Measurements from ENCODE around the gene EPHB1. TPM values are rescaled to one million over a fixed set of nuclear protein-coding genes. Genes with fewer than 3 reads are reported as not detected.

Gene EPHB1
- total and polyA plus RNA-seq, 4 donors = 0.23 to 1.7 (median 0.52) TPM

DNA sequence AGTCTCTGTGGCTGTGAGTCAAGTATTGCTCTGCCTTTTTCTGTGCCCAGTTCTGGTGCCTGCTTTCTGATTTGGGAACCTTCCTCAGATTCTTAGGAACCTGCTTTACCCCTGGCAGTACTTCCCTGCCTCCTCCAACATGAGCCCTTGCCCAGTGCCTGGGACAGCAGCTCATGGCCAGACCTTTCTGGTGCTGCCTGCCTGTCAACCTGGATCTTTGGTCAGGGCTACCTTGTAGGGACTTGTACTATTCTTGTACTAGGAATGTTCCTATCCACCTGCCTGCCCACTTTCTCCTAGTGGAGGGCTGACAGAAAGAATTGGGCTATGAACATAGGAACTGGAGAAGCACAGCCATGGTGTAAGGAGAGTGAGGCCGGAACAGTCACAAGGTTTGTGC, 28.8 kb upstream of the EPHB1 start:
- no peaks in the 10 kb centered on the region for H3K27me3 ChIP-seq (ENCODE audit: control insufficient read depth in 4 of 4, insufficient read depth in 4 of 4, low read length in 3 of 4)
- 90% methylated on average over 1 of the region's 1 CpG for WGBS
- no peak for DNase-seq (ENCODE audit: low spot score)
- no peak overlapping the region for H3K4me3 ChIP-seq (ENCODE audit: low read depth in 1 of 3, low read length in 3 of 3)
- no peaks in the 10 kb centered on the region for H3K36me3 ChIP-seq (ENCODE audit: control insufficient read depth in 4 of 4, insufficient read depth in 3 of 4, low read depth in 1 of 4, low read length in 3 of 4)
- TF ChIP-seq, protein P1, sequence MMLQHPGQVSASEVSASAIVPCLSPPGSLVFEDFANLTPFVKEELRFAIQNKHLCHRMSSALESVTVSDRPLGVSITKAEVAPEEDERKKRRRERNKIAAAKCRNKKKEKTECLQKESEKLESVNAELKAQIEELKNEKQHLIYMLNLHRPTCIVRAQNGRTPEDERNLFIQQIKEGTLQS (IDR thresholded peaks at IDR 0.05) = no peak
- H3K27ac ChIP-seq (ENCODE audit: low read depth in 1 of 2, low read length in 2 of 2) = no peak overlapping the region
- H3K9ac ChIP-seq (ENCODE audit: low read depth in 1 of 2, low read length in 2 of 2) = no peak overlapping the region
- no peaks in the 10 kb centered on the region for H3K9me3 ChIP-seq (ENCODE audit: control insufficient read depth in 4 of 4, low read length in 3 of 4)
- H3K4me1 ChIP-seq (ENCODE audit: control insufficient read depth in 4 of 4, insufficient read depth in 4 of 4, low read length in 3 of 4) = no peaks in the 10 kb centered on the region

DNA sequence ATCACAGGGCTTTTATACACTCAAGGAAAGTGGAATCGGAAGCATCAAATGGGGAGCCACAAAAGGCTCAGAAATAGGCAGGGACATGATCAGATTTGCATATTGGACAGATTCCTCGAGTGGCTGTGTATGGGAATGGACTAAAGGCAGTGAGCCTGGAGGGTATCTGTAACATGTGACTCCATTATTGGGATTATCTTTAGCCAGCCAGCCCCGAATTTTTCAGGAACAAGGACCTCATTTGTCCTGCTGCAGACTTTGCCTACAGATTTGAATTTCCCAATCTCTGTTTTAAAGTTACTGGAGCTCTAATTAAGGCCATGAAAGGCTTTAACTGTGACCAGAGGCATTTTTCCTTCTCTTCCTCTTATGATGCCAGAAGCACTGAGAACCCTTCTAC, 26.9 kb upstream of the EPHB1 start:
- H3K27ac ChIP-seq (ENCODE audit: low read depth in 1 of 2, low read length in 2 of 2) = no peak overlapping the region
- no peaks in the 10 kb centered on the region for H3K9me3 ChIP-seq (ENCODE audit: control insufficient read depth in 4 of 4, low read length in 3 of 4)
- H3K9ac ChIP-seq (ENCODE audit: low read depth in 1 of 2, low read length in 2 of 2) = no peak overlapping the region
- no peaks in the 10 kb centered on the region for H3K27me3 ChIP-seq (ENCODE audit: control insufficient read depth in 4 of 4, insufficient read depth in 4 of 4, low read length in 3 of 4)
- H3K36me3 ChIP-seq (ENCODE audit: control insufficient read depth in 4 of 4, insufficient read depth in 3 of 4, low read depth in 1 of 4, low read length in 3 of 4) = no peaks in the 10 kb centered on the region
- no peak for DNase-seq (ENCODE audit: low spot score)
- 75% methylated on average over 3 of the region's 3 CpGs for WGBS
- TF ChIP-seq FOXA1 (IDR thresholded peaks at IDR 0.05) (no peak), FOXA2 (IDR thresholded peaks at IDR 0.05) (no peak), HNF4A (conservative IDR thresholded peaks at IDR 0.05) (no peak), RXRA (IDR thresholded peaks at IDR 0.05) (no peak), EGR1 (IDR thresholded peaks at IDR 0.05; ENCODE audit: low read depth in 2 of 2) (no peak), SP1 (IDR thresholded peaks at IDR 0.05) (no peak), GABPA (IDR thresholded peaks at IDR 0.05 in 1 of 2, conservative IDR thresholded peaks at IDR 0.05 in 1 of 2) (no peak), NR2F2 (IDR thresholded peaks at IDR 0.05) (no peak), JUND (IDR thresholded peaks at IDR 0.05) (no peak), RAD21 (IDR thresholded peaks at IDR 0.05) (no peak), HNF4G (IDR thresholded peaks at IDR 0.05) (no peak), YY1 (IDR thresholded peaks at IDR 0.05) (no peak), TAF1 (conservative IDR thresholded peaks at IDR 0.05) (no peak)
- TF ChIP-seq, protein P2, sequence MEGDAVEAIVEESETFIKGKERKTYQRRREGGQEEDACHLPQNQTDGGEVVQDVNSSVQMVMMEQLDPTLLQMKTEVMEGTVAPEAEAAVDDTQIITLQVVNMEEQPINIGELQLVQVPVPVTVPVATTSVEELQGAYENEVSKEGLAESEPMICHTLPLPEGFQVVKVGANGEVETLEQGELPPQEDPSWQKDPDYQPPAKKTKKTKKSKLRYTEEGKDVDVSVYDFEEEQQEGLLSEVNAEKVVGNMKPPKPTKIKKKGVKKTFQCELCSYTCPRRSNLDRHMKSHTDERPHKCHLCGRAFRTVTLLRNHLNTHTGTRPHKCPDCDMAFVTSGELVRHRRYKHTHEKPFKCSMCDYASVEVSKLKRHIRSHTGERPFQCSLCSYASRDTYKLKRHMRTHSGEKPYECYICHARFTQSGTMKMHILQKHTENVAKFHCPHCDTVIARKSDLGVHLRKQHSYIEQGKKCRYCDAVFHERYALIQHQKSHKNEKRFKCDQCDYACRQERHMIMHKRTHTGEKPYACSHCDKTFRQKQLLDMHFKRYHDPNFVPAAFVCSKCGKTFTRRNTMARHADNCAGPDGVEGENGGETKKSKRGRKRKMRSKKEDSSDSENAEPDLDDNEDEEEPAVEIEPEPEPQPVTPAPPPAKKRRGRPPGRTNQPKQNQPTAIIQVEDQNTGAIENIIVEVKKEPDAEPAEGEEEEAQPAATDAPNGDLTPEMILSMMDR (IDR thresholded peaks at IDR 0.05; ENCODE audit: low read depth, low read length, missing input control) = no peak
- TF ChIP-seq, protein P1 (IDR thresholded peaks at IDR 0.05) = no peak
- TF ChIP-seq, protein P3, sequence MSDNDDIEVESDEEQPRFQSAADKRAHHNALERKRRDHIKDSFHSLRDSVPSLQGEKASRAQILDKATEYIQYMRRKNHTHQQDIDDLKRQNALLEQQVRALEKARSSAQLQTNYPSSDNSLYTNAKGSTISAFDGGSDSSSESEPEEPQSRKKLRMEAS (IDR thresholded peaks at IDR 0.05) = no peak
- TF ChIP-seq, protein P4, sequence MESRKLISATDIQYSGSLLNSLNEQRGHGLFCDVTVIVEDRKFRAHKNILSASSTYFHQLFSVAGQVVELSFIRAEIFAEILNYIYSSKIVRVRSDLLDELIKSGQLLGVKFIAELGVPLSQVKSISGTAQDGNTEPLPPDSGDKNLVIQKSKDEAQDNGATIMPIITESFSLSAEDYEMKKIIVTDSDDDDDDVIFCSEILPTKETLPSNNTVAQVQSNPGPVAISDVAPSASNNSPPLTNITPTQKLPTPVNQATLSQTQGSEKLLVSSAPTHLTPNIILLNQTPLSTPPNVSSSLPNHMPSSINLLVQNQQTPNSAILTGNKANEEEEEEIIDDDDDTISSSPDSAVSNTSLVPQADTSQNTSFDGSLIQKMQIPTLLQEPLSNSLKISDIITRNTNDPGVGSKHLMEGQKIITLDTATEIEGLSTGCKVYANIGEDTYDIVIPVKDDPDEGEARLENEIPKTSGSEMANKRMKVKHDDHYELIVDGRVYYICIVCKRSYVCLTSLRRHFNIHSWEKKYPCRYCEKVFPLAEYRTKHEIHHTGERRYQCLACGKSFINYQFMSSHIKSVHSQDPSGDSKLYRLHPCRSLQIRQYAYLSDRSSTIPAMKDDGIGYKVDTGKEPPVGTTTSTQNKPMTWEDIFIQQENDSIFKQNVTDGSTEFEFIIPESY (IDR thresholded peaks at IDR 0.05) = no peak
- TF ChIP-seq, protein P5, sequence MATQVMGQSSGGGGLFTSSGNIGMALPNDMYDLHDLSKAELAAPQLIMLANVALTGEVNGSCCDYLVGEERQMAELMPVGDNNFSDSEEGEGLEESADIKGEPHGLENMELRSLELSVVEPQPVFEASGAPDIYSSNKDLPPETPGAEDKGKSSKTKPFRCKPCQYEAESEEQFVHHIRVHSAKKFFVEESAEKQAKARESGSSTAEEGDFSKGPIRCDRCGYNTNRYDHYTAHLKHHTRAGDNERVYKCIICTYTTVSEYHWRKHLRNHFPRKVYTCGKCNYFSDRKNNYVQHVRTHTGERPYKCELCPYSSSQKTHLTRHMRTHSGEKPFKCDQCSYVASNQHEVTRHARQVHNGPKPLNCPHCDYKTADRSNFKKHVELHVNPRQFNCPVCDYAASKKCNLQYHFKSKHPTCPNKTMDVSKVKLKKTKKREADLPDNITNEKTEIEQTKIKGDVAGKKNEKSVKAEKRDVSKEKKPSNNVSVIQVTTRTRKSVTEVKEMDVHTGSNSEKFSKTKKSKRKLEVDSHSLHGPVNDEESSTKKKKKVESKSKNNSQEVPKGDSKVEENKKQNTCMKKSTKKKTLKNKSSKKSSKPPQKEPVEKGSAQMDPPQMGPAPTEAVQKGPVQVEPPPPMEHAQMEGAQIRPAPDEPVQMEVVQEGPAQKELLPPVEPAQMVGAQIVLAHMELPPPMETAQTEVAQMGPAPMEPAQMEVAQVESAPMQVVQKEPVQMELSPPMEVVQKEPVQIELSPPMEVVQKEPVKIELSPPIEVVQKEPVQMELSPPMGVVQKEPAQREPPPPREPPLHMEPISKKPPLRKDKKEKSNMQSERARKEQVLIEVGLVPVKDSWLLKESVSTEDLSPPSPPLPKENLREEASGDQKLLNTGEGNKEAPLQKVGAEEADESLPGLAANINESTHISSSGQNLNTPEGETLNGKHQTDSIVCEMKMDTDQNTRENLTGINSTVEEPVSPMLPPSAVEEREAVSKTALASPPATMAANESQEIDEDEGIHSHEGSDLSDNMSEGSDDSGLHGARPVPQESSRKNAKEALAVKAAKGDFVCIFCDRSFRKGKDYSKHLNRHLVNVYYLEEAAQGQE (IDR thresholded peaks at IDR 0.05) = no peak
- H3K4me3 ChIP-seq (ENCODE audit: low read depth in 1 of 3, low read length in 3 of 3) = no peak overlapping the region
- H3K4me1 ChIP-seq (ENCODE audit: control insufficient read depth in 4 of 4, insufficient read depth in 4 of 4, low read length in 3 of 4) = no peaks in the 10 kb centered on the region
